HEK293 (cell line): ENCODE results near the gene TNFRSF14.
A peak's percentile ranks its signal among the peaks of the same experiment; 100 is the strongest.

Experiments
- CTCF ChIA-PET: fragments of 350-600 bp; formaldehyde crosslinking; extraction: SDS; loops from one replicate; lab custom pipeline; 2021; ENCODE audit warnings: antibody characterized with exemption; lab: Yijun Ruan, JAX
- POLR2A ChIA-PET: fragments of 300-600 bp; formaldehyde crosslinking; extraction: SDS; loops from one replicate; lab custom pipeline; 2020; ENCODE audit warnings: antibody characterized with exemption, inconsistent platforms; lab: Yijun Ruan, JAX
- H3K27ac ChIP-seq: fragments of 200-500 bp; sonication (Bioruptor generic); 2 replicates; pipeline ENCODE4 v1.5.1; 2014; ENCODE audit warnings: low read depth, low read length, control low read depth, inconsistent platforms; ENCODE audit errors: extremely low read depth
- H3K36me3 ChIP-seq, 2 experiments: fragments of 200-500 bp in 1 of 2; sonication (Bioruptor generic) in 1 of 2; 1 replicate in 1 of 2; 2 replicates in 1 of 2; pipeline ENCODE4 v1.5.1; 2014 to 2017; ENCODE audit warnings: inconsistent platforms in 2 of 2, low read length in 2 of 2; ENCODE audit not compliant: control insufficient read depth in 2 of 2, insufficient read depth in 1 of 2
- H3K4me1 ChIP-seq: fragments of 200-500 bp; sonication (Bioruptor generic); 2 replicates; pipeline ENCODE4 v1.5.1; 2014; ENCODE audit warnings: mild to moderate bottlenecking, low read length, inconsistent platforms; ENCODE audit not compliant: control insufficient read depth, insufficient read depth
- H3K4me3 ChIP-seq: 2 replicates; pipeline ENCODE4 v1.5.1; 2011; ENCODE audit warnings: low read depth, mild to moderate bottlenecking, control low read depth, low read length, moderate library complexity
- H3K9me3 ChIP-seq: fragments of 200-500 bp; sonication (Bioruptor generic); 2 replicates; pipeline ENCODE4 v1.5.1; 2014; ENCODE audit warnings: low read depth, low read length, inconsistent platforms; ENCODE audit not compliant: control insufficient read depth, insufficient read depth
- ATF2 ChIP-seq: fragments of 450-650 bp; formaldehyde crosslinking; IDR thresholded peaks from 2 replicates; pipeline ENCODE4 v1.5.1; 2016; ENCODE audit warnings: missing biosample characterization, missing genetic modification characterization, low read depth
- EGR2 ChIP-seq: fragments of 450-650 bp; formaldehyde crosslinking; IDR thresholded peaks from 2 replicates; pipeline ENCODE4 v1.5.1; 2016; ENCODE audit warnings: low read depth, missing biosample characterization, missing genetic modification characterization
- HIC1 ChIP-seq: fragments of 450-650 bp; formaldehyde crosslinking; IDR thresholded peaks from 2 replicates; pipeline ENCODE4 v1.5.1; 2016; ENCODE audit warnings: missing biosample characterization, missing genetic modification characterization
- SCRT1 ChIP-seq: fragments of 450-650 bp; formaldehyde crosslinking; IDR thresholded peaks from 2 replicates; pipeline ENCODE4 v1.5.1; 2016; ENCODE audit warnings: missing biosample characterization, missing genetic modification characterization, borderline replicate concordance
- SCRT2 ChIP-seq: fragments of 450-650 bp; formaldehyde crosslinking; IDR thresholded peaks from 2 replicates; pipeline ENCODE4 v1.5.1; 2016; ENCODE audit warnings: missing biosample characterization, missing genetic modification characterization
- ZBTB1 ChIP-seq: fragments of 450-650 bp; formaldehyde crosslinking; IDR thresholded peaks from 2 replicates; pipeline ENCODE4 v1.5.1; 2016; ENCODE audit warnings: missing biosample characterization, missing genetic modification characterization
- ZBTB17 ChIP-seq: fragments of 450-650 bp; formaldehyde crosslinking; IDR thresholded peaks from 2 replicates; pipeline ENCODE4 v1.5.1; 2016; ENCODE audit warnings: missing biosample characterization, missing genetic modification characterization
- ZBTB6 ChIP-seq: fragments of 450-650 bp; formaldehyde crosslinking; IDR thresholded peaks from 2 replicates; pipeline ENCODE4 v1.5.1; 2017; ENCODE audit warnings: missing biosample characterization, missing genetic modification characterization
- ZFHX2 ChIP-seq: fragments of 450-650 bp; formaldehyde crosslinking; conservative IDR thresholded peaks from 2 replicates; pipeline ENCODE4 v1.5.1; 2016; ENCODE audit warnings: missing biosample characterization, missing genetic modification characterization
- ZIC2 ChIP-seq: fragments of 450-650 bp; formaldehyde crosslinking; IDR thresholded peaks from 2 replicates; pipeline ENCODE4 v1.5.1; 2016; ENCODE audit warnings: missing biosample characterization, missing genetic modification characterization
- ZNF121 ChIP-seq: fragments of 450-650 bp; formaldehyde crosslinking; IDR thresholded peaks from 2 replicates; pipeline ENCODE4 v1.5.1; 2016; ENCODE audit warnings: missing biosample characterization, missing genetic modification characterization
- ZNF2 ChIP-seq: fragments of 450-650 bp; formaldehyde crosslinking; IDR thresholded peaks from 2 replicates; pipeline ENCODE4 v1.5.1; 2016; ENCODE audit warnings: missing biosample characterization, missing genetic modification characterization
- ZNF350 ChIP-seq: fragments of 450-650 bp; formaldehyde crosslinking; IDR thresholded peaks from 2 replicates; pipeline ENCODE4 v1.5.0; 2017; ENCODE audit warnings: missing biosample characterization, mild to moderate bottlenecking, missing genetic modification characterization
- ZNF514 ChIP-seq: fragments of 450-650 bp; formaldehyde crosslinking; IDR thresholded peaks from 2 replicates; pipeline ENCODE4 v1.5.1; 2016; ENCODE audit warnings: missing biosample characterization, missing genetic modification characterization
- ZNF544 ChIP-seq: fragments of 450-650 bp; formaldehyde crosslinking; IDR thresholded peaks from 2 replicates; pipeline ENCODE4 v1.5.0; 2017; ENCODE audit warnings: missing biosample characterization, missing genetic modification characterization
- ZNF585B ChIP-seq: fragments of 450-650 bp; formaldehyde crosslinking; IDR thresholded peaks from 2 replicates; pipeline ENCODE4 v1.5.1; 2016; ENCODE audit warnings: missing biosample characterization, missing genetic modification characterization
- ZNF624 ChIP-seq: fragments of 450-650 bp; formaldehyde crosslinking; IDR thresholded peaks from 2 replicates; pipeline ENCODE4 v1.5.1; 2017; ENCODE audit warnings: missing biosample characterization, missing genetic modification characterization
- ZNF747 ChIP-seq: fragments of 450-650 bp; formaldehyde crosslinking; IDR thresholded peaks from 2 replicates; pipeline ENCODE4 v1.5.1; 2016; ENCODE audit warnings: missing biosample characterization, missing genetic modification characterization

TNFRSF14 gene

GRCh38 chr1:2530513-2531361 is 25.4 kb upstream of the TNFRSF14 start:
- CTCF ChIA-PET, result interaction anchor here (1.1 kb wide), 1 partner anchor 17 kb away, joined by 4 read pairs; no protein-coding TSS in a partner anchor
- peaks cover 5% of the 10 kb centered on the region for H3K4me1 ChIP-seq
- POLR2A ChIA-PET, result interaction anchor here (0.9 to 1.3 kb wide), 2 partner anchors 15 to 124 kb away, joined by 3 to 5 read pairs; no protein-coding TSS in a partner anchor
- peaks cover 0 to 6% of the 10 kb centered on the region in 2 experiments; a peak in 1 of 3 replicates for H3K36me3 ChIP-seq
- H3K4me3 ChIP-seq, result no peak overlapping the region
- H3K27ac ChIP-seq, result no peak overlapping the region
- TF ChIP-seq ZNF514 (tag by site-specific recombination) (no peak), ZIC2 (tag by site-specific recombination) (0 out of 2 replicates have a peak, but pooled peaks have one; percentile 22), ZBTB6 (peak; percentile 21; the same call in 1 of the 2 replicates), HIC1 (tag by site-specific recombination) (peak; percentile 39; the same call in 1 of the 2 replicates), ZNF121 (tag by site-specific recombination) (0 out of 2 replicates have a peak, but pooled peaks have one; percentile 33)
- no peaks in the 10 kb centered on the region for H3K9me3 ChIP-seq

- H3K9me3 ChIP-seq, result no peaks in the 10 kb centered on the region
- TF ChIP-seq ZNF585B (tag by site-specific recombination) (no peak), SCRT2 (tag by site-specific recombination) (peak; percentile 95), ZNF350 (no peak), ZFHX2 (tag by site-specific recombination) (peak; percentile 78), ZNF544 (no peak), EGR2 (tag by site-specific recombination) (peak; percentile 82), ZNF2 (no peak), ZNF624 (tag by site-specific recombination) (no peak), SCRT1 (tag by site-specific recombination) (peak; percentile 75; the same call in 1 of the 2 replicates), ZBTB1 (tag by site-specific recombination) (no peak)
- ChIA-PET CTCF (interaction anchor here (0.6 kb wide), 1 partner anchor 149 kb away, joined by 5 read pairs; no protein-coding TSS in a partner anchor), POLR2A (interaction anchor here (1.0 to 1.1 kb wide), 2 partner anchors 13 to 1157 kb away, joined by 3 to 4 read pairs; partner anchors contain the start of gene AURKAIP1)
- no peaks in the 10 kb centered on the region for H3K4me1 ChIP-seq
- H3K27ac ChIP-seq, result no peak overlapping the region
- peaks cover 0 to 6% of the 10 kb centered on the region in 2 experiments; a peak in 1 of 3 replicates for H3K36me3 ChIP-seq
- no peak overlapping the region for H3K4me3 ChIP-seq
Observed at GRCh38 chr1:2532485-2533160, 23.5 kb upstream of the TNFRSF14 start.

- Histone ChIP-seq H3K4me3 (no peak overlapping the region), H3K27ac (no peak overlapping the region), H3K4me1 (no peaks in the 10 kb centered on the region), H3K36me3 (peaks cover 0 to 6% of the 10 kb centered on the region in 2 experiments; a peak in 1 of 3 replicates), H3K9me3 (no peaks in the 10 kb centered on the region)
- TF ChIP-seq ZNF747 (tag by site-specific recombination) (no peak), ATF2 (no peak), ZBTB17 (tag by site-specific recombination) (no peak)
- CTCF ChIA-PET, result interaction anchor here (0.6 to 2.9 kb wide), 3 partner anchors 14 to 149 kb away, joined by 3 to 9 read pairs (median 5); no protein-coding TSS in a partner anchor
- POLR2A ChIA-PET, result interaction anchor here (1.1 kb wide), 1 partner anchor 13 kb away, joined by 4 read pairs; no protein-coding TSS in a partner anchor
Observed at GRCh38 chr1:2533365-2533764, 22.8 kb upstream of the TNFRSF14 start.
